GM23338 (cell line): Measurements from ENCODE around the gene GPR153. TPM values are rescaled to one million over a fixed set of nuclear protein-coding genes. Genes with fewer than 3 reads are reported as not detected.

Source experiments
- CREB1 ChIP-seq: fragments of 250-450 bp; sonication (Bioruptor Pico); IDR thresholded peaks from 2 replicates; pipeline ENCODE4 v1.5.0; 2020; ENCODE audit warnings: low read depth, mild to moderate bottlenecking, moderate library complexity
- CTCF ChIP-seq, 2 experiments: fragments of 200-600 bp in 1 of 2; sonication (generic) in 1 of 2; conservative IDR thresholded peaks; 2 replicates each; pipeline versions ENCODE4 v1.5.1 to v1.6.1; 2016 to 2017; ENCODE audit warnings: antibody characterized with exemption in 2 of 2, low read depth in 2 of 2, mild to moderate bottlenecking in 2 of 2, moderate library complexity in 1 of 2
- ETS1 ChIP-seq: IDR thresholded peaks from 2 replicates; pipeline ENCODE4 v1.6.1; 2016; ENCODE audit warnings: antibody characterized with exemption
- EZH2phosphoT487 ChIP-seq: fragments of 200-600 bp; sonication (generic); IDR thresholded peaks from one replicate; pipeline ENCODE4 v1.8.1; 2018; ENCODE audit warnings: antibody characterized with exemption; ENCODE audit not compliant: unreplicated experiment
- NANOG ChIP-seq: IDR thresholded peaks from 2 replicates; pipeline ENCODE4 v1.6.1; 2016; ENCODE audit warnings: antibody characterized with exemption, borderline replicate concordance
- POLR2AphosphoS5 ChIP-seq: IDR thresholded peaks from 2 replicates; pipeline ENCODE4 v1.6.1; 2016; ENCODE audit warnings: antibody characterized with exemption, low read depth
- STAT1 ChIP-seq: IDR thresholded peaks from one replicate; pipeline ENCODE4 v1.6.1; 2016; ENCODE audit warnings: antibody characterized with exemption; ENCODE audit not compliant: unreplicated experiment
- ZNF331 ChIP-seq: fragments of 250-450 bp; sonication (Bioruptor Pico); IDR thresholded peaks from 2 replicates; pipeline ENCODE4 v1.5.0; 2020; ENCODE audit warnings: low read depth, mild to moderate bottlenecking, moderate library complexity
- ZNF462 ChIP-seq: fragments of 250-450 bp; sonication (Bioruptor Pico); IDR thresholded peaks from 2 replicates; pipeline ENCODE4 v1.5.0; 2020; ENCODE audit warnings: mild to moderate bottlenecking, moderate library complexity
- polyA plus RNA-seq: library from polyadenylated mRNA; unstranded; fragments of >200 nt; fragmentation: Nextera tagmentation; extraction: Ambion mirVana; gene quantifications from 2 replicates; pipeline ENCODE4 v1.2.1, GENCODE V29; 2016
- total RNA-seq: library from RNA; depleted of rRNA; stranded (reverse); fragments of >200 nt; shearing (Covaris generic); gene quantifications from 2 replicates; pipeline ENCODE4 v1.2.3, GENCODE V29; 2014

GPR153 gene
- total and polyA plus RNA-seq, 2 experiments from 2014 or later: 1.3 to 9.0 TPM

GRCh38 chr1:6299557-6300165 lies 38.8 kb upstream of the GPR153 start (continued):
- TF ChIP-seq ZNF462: no peak
- no peak for TF ChIP-seq POLR2AphosphoS5
- TF ChIP-seq EZH2phosphoT487: no peak
- TF ChIP-seq CREB1 (CRISPR knock-in tag): no peak
- TF ChIP-seq STAT1: no peak
- no peak for TF ChIP-seq NANOG
- no peak for TF ChIP-seq ZNF331 (CRISPR knock-in tag)
- TF ChIP-seq CTCF (conservative IDR thresholded peaks at IDR 0.05; ENCODE audit: low read depth in 2 of 2): no peak
- no peak for TF ChIP-seq ETS1
